Lung microvascular endothelial cell (primary cell): ENCODE measurements around the gene ZCCHC17. TPM values are rescaled to one million over a fixed set of nuclear protein-coding genes. Genes with fewer than 3 reads are reported as not detected.

Source experiments
- DNase-seq, 2 donors: peaks; one replicate each; pipeline versions ENCODE4 v3.0.0 to v3.0.0-alpha.2; 2010; ENCODE audit warnings: low read depth in 2 of 2
- total RNA-seq: library from RNA; depleted of rRNA; stranded (reverse); fragments of >200 nt; gene quantifications from 2 replicates; pipeline ENCODE4 v1.2.1, GENCODE V29; 2014

Gene ZCCHC17
- total RNA-seq, 1 donor from 2014 or later: 23.0 TPM

DNA sequence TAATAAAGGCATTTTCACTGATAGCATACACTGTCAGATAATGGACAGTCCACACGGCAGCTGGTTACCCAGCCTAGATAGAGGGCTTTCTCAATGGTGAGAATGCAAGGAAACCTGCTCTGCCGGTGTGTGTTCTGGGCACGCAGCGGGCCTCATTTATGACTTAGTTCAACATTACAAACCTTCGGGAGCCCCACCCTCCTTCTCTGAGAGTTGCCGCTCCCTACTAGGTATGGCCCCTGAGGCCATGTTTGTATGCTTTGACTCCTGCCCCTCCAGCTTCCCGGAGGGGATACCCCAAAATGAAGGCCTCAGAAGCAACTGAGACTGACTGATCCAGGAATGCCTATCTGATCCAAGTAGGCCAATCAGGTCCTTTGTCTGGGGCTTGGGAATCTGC is 93.2 kb downstream of the ZCCHC17 start:
- no peak for DNase-seq

DNA sequence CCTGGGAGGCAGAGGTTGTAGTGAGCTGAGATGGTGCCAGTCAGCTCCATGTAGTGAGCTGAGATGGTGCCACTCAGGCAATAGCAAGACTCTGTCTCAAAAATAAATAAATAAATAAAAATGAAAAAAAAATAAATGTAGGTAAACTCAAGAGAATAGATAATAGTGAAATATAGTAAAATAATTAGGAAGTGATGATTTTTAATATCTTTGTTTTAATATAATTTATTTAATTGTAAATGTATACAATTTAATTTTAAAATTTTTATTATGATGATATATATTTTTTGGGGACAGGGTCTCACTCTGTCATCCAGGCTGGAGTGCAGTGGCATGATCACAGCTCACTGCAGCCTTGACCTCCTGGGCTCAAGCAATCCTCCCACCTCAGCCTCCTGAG is 96.6 kb downstream of the ZCCHC17 start:
- DNase-seq: no peak

GRCh38 chr1:31394584-31395193 is 97.9 kb downstream of the ZCCHC17 start:
- peak; percentile 71 for DNase-seq

- DNase-seq: peak in 1 of 2 donors; percentile 10
These were observed 100.0 kb downstream of the ZCCHC17 start for GRCh38 chr1:31396633-31397351.

GRCh38 chr1:31397360-31398095 is 100.7 kb downstream of the ZCCHC17 start:
- DNase-seq: no peak

DNA sequence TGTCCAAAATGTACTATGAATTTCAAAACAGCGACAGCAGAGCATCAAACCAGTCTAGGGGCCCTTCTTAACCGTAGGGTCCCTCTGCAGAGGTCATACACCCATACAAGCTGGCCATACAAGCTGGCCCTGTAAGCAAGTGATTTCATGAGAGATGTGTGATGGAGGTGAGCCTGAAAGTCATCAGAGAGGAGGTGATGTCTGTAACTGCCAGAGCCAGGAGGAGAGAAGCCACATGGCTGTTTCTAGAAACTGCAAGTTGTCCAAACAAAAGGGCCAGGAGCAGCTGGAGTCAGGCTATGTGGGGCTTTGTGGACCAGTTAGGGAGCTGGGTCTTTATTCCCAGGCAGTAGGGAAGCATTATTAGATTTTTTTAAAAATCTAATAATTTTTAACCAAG is 101.4 kb downstream of the ZCCHC17 start:
- no peak for DNase-seq

DNA sequence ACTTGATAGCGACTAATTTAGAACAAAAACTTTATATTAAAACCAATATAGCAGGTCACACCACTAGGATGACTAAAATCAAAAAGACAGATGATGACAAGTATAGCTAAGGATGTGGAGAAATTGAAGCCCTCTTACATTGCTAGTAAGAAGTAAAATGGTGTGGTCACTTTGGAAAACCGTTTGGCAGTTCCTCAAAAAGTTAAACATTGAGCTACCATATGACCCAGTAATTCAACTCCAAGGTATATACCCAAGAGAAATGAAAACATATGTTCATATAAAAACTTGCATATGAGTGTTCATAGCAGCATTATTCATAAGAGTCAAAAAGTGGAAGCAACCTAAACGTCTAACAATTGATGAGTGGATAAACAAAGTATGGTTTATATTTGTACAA is 103.1 kb downstream of the ZCCHC17 start:
- no peak for DNase-seq

- no peak for DNase-seq
These were observed 103.6 kb downstream of the ZCCHC17 start for GRCh38 chr1:31400393-31400792.

DNA sequence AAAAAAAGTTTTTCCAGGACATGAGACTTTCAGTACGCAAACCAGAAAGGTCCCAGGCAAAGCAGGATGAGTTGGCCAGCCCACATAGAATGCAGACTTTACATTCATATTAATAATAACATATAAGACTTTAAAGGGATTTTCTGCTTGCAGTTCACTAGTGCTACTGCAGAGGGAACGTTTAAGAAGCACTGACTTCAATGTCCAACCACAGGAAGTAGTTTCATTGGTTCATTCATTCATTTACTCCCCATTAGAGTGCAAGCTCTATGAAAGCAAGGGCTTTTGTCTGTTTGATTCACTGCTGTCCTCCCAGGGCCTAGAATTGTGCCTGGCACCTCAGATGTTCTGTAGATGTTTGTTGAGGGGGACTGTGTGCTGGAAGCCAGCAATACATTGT is 104.4 kb downstream of the ZCCHC17 start:
- DNase-seq: peak in 1 of 2 donors; percentile 10

GRCh38 chr1:31405578-31406245 is 108.9 kb downstream of the ZCCHC17 start:
- no peak for DNase-seq

GRCh38 chr1:31407029-31407626 is 110.3 kb downstream of the ZCCHC17 start:
- peak in 1 of 2 donors; percentile 24 for DNase-seq

GRCh38 chr1:31408788-31409318 is 112.0 kb downstream of the ZCCHC17 start:
- DNase-seq: no peak

GRCh38 chr1:31409946-31410858 is 113.4 kb downstream of the ZCCHC17 start:
- no peak for DNase-seq

DNA sequence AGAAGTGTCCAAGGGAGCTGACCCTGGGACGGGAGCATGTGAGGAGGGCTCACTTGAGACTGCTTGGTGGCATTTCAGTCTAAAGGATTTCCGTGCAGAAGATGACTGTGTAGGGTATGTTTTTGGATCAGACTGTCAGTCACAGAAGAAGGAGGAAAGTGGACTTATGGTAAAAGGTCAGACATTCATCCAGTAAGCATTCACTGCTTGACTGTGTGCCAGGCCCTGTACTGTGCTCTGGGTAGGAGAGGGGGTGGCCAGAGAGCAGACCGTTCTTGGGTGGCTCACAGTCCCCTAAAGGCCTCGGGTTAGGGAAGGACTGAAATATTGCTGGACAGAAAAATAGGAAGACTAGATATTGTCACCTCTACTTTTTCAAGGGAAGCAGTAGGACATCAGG is 114.0 kb downstream of the ZCCHC17 start:
- no peak for DNase-seq

DNA sequence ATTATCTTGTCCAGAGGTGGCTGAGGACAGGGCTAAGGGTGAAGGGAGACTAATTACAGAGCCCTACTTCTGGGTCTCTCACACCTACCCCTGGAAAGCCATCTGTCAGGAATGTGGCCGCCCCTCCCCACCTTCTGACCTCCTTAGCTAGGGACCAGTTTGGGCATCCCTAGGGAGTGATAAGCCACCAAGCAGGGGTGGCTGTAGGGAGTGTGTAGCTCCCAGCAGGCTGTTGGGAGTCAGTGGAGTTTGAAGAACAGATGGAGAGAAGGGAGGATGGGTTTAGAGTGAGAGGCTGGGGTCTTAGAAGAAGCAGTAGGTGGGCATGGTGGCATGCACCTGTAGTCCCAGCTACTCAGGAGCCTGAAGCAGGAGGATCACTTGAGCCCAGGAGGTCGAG is 115.4 kb downstream of the ZCCHC17 start:
- no peak for DNase-seq

DNA sequence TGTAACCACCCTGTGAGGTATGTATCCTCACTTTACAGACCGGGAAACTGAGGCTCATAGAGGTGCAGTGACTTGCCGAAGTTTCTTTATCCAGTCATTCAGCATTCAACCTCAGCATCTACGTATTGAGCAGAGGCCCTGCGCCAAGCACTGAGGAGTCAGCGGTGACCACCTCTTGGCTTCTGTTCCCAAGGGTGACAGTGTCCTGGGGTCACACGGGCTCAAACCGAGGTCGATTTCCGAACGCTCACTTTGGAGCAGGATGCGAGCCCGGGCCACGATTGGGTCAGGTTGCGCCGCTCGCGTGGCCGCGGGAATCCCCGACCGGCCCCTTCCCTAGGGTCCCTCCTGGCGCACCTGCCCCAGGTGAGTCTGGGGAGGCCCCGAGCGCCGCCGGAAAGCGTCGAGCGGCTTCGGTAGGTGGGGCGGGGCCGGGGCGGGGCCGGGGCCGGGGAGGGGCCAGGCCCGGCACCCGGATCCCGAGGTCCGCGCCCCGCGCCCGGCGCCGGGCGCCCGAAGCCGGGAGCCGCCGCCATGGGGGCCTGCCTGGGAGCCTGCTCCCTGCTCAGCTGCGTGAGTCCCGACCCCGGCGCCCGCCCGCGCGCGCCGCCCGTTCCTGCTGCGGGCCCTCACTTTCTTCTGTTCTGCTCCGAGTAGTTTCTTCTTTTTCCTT is 116.0 kb downstream of the ZCCHC17 start, which contains the start of gene SERINC2:
Gene SERINC2 (plus strand): TSS at position 482 of the 673 bp plus-strand sequence. CDS start 53 bp downstream, at position 535.
- DNase-seq: no peak

GRCh38 chr1:31413405-31414001 is 116.7 kb downstream of the ZCCHC17 start:
- peak; percentile 38 to 69 for DNase-seq
